Small intestine (tissue), 7 donors: Measurements from ENCODE around the gene MERTK. TPM values are rescaled to one million over a fixed set of nuclear protein-coding genes. Genes with fewer than 3 reads are reported as not detected.
"Not testable (repeated sequence)": the region's sequence is repeated elsewhere in the genome, so short reads cannot be mapped to it uniquely, and the experiment has no call there.

Experiments
- DNase-seq, 2 donors: peaks; one replicate each; pipeline versions ENCODE4 v3.0.0 to v3.0.0-alpha.2; 2013
- FAIRE-seq: peaks from 2 replicates; lab custom pipeline; 2012; peaks lifted over from hg19 to GRCh38; lab: Jason Lieb, UNC
- H3K27ac ChIP-seq, 3 donors: one replicate each; pipeline ENCODE4 v1.5.1; 2013; ENCODE audit warnings: low read length in 2 of 3, mild to moderate bottlenecking in 2 of 3, control low read depth in 1 of 3, inconsistent platforms in 1 of 3, low read depth in 1 of 3, moderate library complexity in 1 of 3
- H3K27me3 ChIP-seq, 3 donors: one replicate each; pipeline ENCODE4 v1.6.1; 2013; ENCODE audit warnings: low read length in 3 of 3, inconsistent platforms in 1 of 3; ENCODE audit not compliant: control insufficient read depth in 3 of 3, insufficient read depth in 3 of 3
- H3K36me3 ChIP-seq, 3 donors: one replicate each; pipeline ENCODE4 v1.6.1; 2013; ENCODE audit warnings: low read length in 3 of 3, inconsistent platforms in 1 of 3, low read depth in 1 of 3, mild to moderate bottlenecking in 1 of 3, moderate library complexity in 1 of 3; ENCODE audit not compliant: control insufficient read depth in 3 of 3, insufficient read depth in 2 of 3
- H3K4me1 ChIP-seq, 3 donors: one replicate each; pipeline ENCODE4 v1.6.1; 2013; ENCODE audit warnings: low read length in 2 of 3, inconsistent platforms in 1 of 3, low read depth in 1 of 3, mild to moderate bottlenecking in 1 of 3, moderate library complexity in 1 of 3; ENCODE audit not compliant: control insufficient read depth in 3 of 3, insufficient read depth in 2 of 3
- H3K4me3 ChIP-seq, 3 donors: one replicate each; pipeline ENCODE4 v1.5.1; 2013; ENCODE audit warnings: low read length in 3 of 3, control low read depth in 1 of 3, inconsistent platforms in 1 of 3, low read depth in 1 of 3, mild to moderate bottlenecking in 1 of 3, moderate library complexity in 1 of 3
- H3K9me3 ChIP-seq, 2 donors: one replicate each; pipeline ENCODE4 v1.6.1; 2013; ENCODE audit warnings: low read depth in 1 of 2, low read length in 1 of 2; ENCODE audit not compliant: control insufficient read depth in 2 of 2, insufficient read depth in 1 of 2
- WGBS, 3 donors: extraction: QIAGEN DNeasy Blood & Tissue Kit; methylation state at CpG; one replicate each; pipeline ENCODE4 v1.1.7; 2013; 5-methylcytosine and 5-hydroxymethylcytosine counted together
- polyA plus RNA-seq, 4 donors: library from polyadenylated mRNA; stranded (reverse) in 3 of 4; unstranded in 1 of 4; fragments of 200-250 nt in 3 of 4; fragments of 120-200 nt in 1 of 4; gene quantifications; one replicate each; pipeline versions ENCODE4 v1.2.1 to v1.2.3, GENCODE V29; 2013
- donor health status: healthy with polysubstance abuse.
- donor health status: control.
- donor health status: control.
- donor health status: Bipolar disorder and iron deficiency.
- donor health status: healthy.

MERTK gene
- polyA plus RNA-seq, 4 donors, result 4.1 to 9.8 (median 7.1) TPM

GRCh38 chr2:112029164-112029563, 130.8 kb downstream of the MERTK start:
- Histone ChIP-seq H3K4me3 (no peak overlapping the region), H3K36me3 (peaks cover 0 to 13% (median 0%) of the 10 kb centered on the region in 3 donors), H3K27me3 (no peaks in the 10 kb centered on the region), H3K27ac (no peak overlapping the region), H3K4me1 (peaks cover 6 to 14% (median 7%) of the 10 kb centered on the region in 3 donors), H3K9me3 (peaks cover 0 to 5% of the 10 kb centered on the region in 2 donors)
- FAIRE-seq (no peak), DNase-seq (no peak)
- WGBS, 3 donors, result 60 to 82% (median 77%) methylated on average over 2 of the region's 2 CpGs

GRCh38 chr2:112031473-112032223, 133.2 kb downstream of the MERTK start:
- Histone ChIP-seq H3K9me3 (peaks cover 0 to 12% of the 10 kb centered on the region in 2 donors), H3K27ac (peak overlapping the region in 2 of 3 donors; percentile 39 to 52), H3K4me3 (no peak overlapping the region), H3K36me3 (peaks cover 0 to 3% (median 0%) of the 10 kb centered on the region in 3 donors), H3K4me1 (peaks cover 6 to 14% (median 7%) of the 10 kb centered on the region in 3 donors), H3K27me3 (no peaks in the 10 kb centered on the region)
- DNase-seq, result peak; percentile 70 to 76
- WGBS, 3 donors, result 18 to 32% (median 31%) methylated on average over 12 of the region's 12 CpGs
- FAIRE-seq, result no peak

DNA sequence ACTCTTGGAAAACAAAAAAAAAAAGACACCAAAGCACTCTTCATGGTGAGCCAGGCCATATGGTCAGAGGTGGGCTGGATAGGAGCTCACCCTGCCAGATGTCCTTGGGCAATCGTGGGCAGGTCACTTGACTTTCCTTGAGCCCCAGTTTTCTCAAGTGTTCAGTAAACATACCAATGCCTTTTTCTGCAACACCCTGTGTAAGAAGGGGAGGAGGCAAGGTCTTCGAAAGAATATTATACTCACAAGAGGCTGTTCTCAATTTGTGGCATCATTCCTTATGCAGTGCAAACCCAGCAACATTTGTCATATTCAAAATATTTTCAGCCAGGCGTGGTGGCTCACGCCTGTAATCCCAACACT, 133.8 kb downstream of the MERTK start:
- 55 to 73% (median 72%) methylated on average over 4 of the region's 4 CpGs for WGBS, 3 donors

GRCh38 chr2:112032689-112033465, 134.5 kb downstream of the MERTK start:
- no peaks in the 10 kb centered on the region for H3K27me3 ChIP-seq
- peaks cover 0 to 17% of the 10 kb centered on the region in 2 donors for H3K9me3 ChIP-seq
- peaks cover 0 to 3% (median 0%) of the 10 kb centered on the region in 3 donors for H3K36me3 ChIP-seq
- FAIRE-seq, result no peak
- H3K4me3 ChIP-seq, result no peak overlapping the region
- peaks cover 6 to 14% (median 7%) of the 10 kb centered on the region in 3 donors for H3K4me1 ChIP-seq
- DNase-seq, result no peak
- 57 to 66% (median 59%) methylated on average over 4 of the region's 4 CpGs for WGBS, 3 donors
- peak overlapping the region in 1 of 3 donors; percentile 18 for H3K27ac ChIP-seq

More for the DNA sequence above, 133.8 kb downstream of the MERTK start:
- Histone ChIP-seq H3K4me3 (no peak overlapping the region), H3K27ac (peak overlapping the region in 2 of 3 donors; percentile 7 to 39), H3K27me3 (no peaks in the 10 kb centered on the region), H3K4me1 (peaks cover 6 to 14% (median 7%) of the 10 kb centered on the region in 3 donors), H3K9me3 (peaks cover 0 to 14% of the 10 kb centered on the region in 2 donors), H3K36me3 (peaks cover 0 to 3% (median 0%) of the 10 kb centered on the region in 3 donors)
- FAIRE-seq (no peak), DNase-seq (no peak)

- WGBS, 3 donors, result 35 to 41% (median 39%) methylated on average over 1 of the region's 1 CpG
- H3K9me3 ChIP-seq, result peaks cover 0 to 17% of the 10 kb centered on the region in 2 donors
- no peak overlapping the region for H3K27ac ChIP-seq
- no peak overlapping the region for H3K4me3 ChIP-seq
- no peaks in the 10 kb centered on the region for H3K27me3 ChIP-seq
- H3K36me3 ChIP-seq, result no peaks in the 10 kb centered on the region
- no peak for DNase-seq
- FAIRE-seq, result no peak
- H3K4me1 ChIP-seq, result peaks cover 4 to 14% (median 7%) of the 10 kb centered on the region in 3 donors
Measured at GRCh38 chr2:112033600-112033999, 135.2 kb downstream of the MERTK start.

- Histone ChIP-seq H3K27me3 (no peaks in the 10 kb centered on the region), H3K9me3 (peaks cover 0 to 14% of the 10 kb centered on the region in 2 donors), H3K4me3 (no peak overlapping the region), H3K36me3 (no peaks in the 10 kb centered on the region), H3K27ac (no peak overlapping the region), H3K4me1 (peaks cover 2 to 14% (median 7%) of the 10 kb centered on the region in 3 donors)
- WGBS, 3 donors, result 80 to 83% (median 82%) methylated on average over 3 of the region's 3 CpGs
- no peak for DNase-seq
- FAIRE-seq, result no peak
Measured at GRCh38 chr2:112034924-112035323, 136.5 kb downstream of the MERTK start.

GRCh38 chr2:112035786-112036185, 137.4 kb downstream of the MERTK start:
- Histone ChIP-seq H3K27ac (no peak overlapping the region), H3K27me3 (no peaks in the 10 kb centered on the region), H3K36me3 (no peaks in the 10 kb centered on the region), H3K9me3 (peaks cover 0 to 12% of the 10 kb centered on the region in 2 donors), H3K4me1 (peaks cover 2 to 14% (median 7%) of the 10 kb centered on the region in 3 donors), H3K4me3 (no peak overlapping the region)
- 70 to 81% (median 72%) methylated on average over 1 of the region's 1 CpG for WGBS, 3 donors
- FAIRE-seq (no peak), DNase-seq (no peak)

GRCh38 chr2:112039556-112039955, 141.1 kb downstream of the MERTK start:
- peaks cover 0 to 12% (median 0%) of the 10 kb centered on the region in 3 donors for H3K4me1 ChIP-seq
- 90 to 91% (median 91%) methylated on average over 12 of the region's 12 CpGs for WGBS, 3 donors
- not testable (repeated sequence) for DNase-seq, H3K4me3 ChIP-seq, H3K36me3 ChIP-seq, FAIRE-seq, H3K27ac ChIP-seq, H3K9me3 ChIP-seq, H3K27me3 ChIP-seq
